HEK293 (cell line): ENCODE measurements around the gene WHRN.

ENCODE experiments used
- CTCF ChIP-seq: fragments of 450-650 bp; formaldehyde crosslinking; IDR thresholded peaks from 2 replicates; pipeline ENCODE4 v1.5.1; 2016; ENCODE audit warnings: missing biosample characterization, missing genetic modification characterization
- KLF8 ChIP-seq: fragments of 450-650 bp; formaldehyde crosslinking; IDR thresholded peaks from 2 replicates; pipeline ENCODE4 v1.5.1; 2016; ENCODE audit warnings: missing biosample characterization, missing genetic modification characterization
- REST ChIP-seq: fragments of 450-650 bp; formaldehyde crosslinking; IDR thresholded peaks from 2 replicates; pipeline ENCODE4 v1.5.1; 2016; ENCODE audit warnings: missing biosample characterization, missing genetic modification characterization
- ZBTB1 ChIP-seq: fragments of 450-650 bp; formaldehyde crosslinking; IDR thresholded peaks from 2 replicates; pipeline ENCODE4 v1.5.1; 2016; ENCODE audit warnings: missing biosample characterization, missing genetic modification characterization
- ZNF10 ChIP-seq: fragments of 450-650 bp; formaldehyde crosslinking; IDR thresholded peaks from 2 replicates; pipeline ENCODE4 v1.5.1; 2017; ENCODE audit warnings: missing biosample characterization, missing genetic modification characterization
- ZNF777 ChIP-seq: fragments of 450-650 bp; formaldehyde crosslinking; IDR thresholded peaks from 2 replicates; pipeline ENCODE4 v1.5.1; 2017; ENCODE audit warnings: missing biosample characterization, missing genetic modification characterization, borderline replicate concordance
- TF ChIP-seq, protein P1 (sequence below): fragments of 450-650 bp; formaldehyde crosslinking; IDR thresholded peaks from 2 replicates; pipeline ENCODE4 v1.5.1; 2016; ENCODE audit warnings: missing biosample characterization, missing genetic modification characterization, low read depth
- TF ChIP-seq, protein P2 (sequence below): fragments of 450-650 bp; formaldehyde crosslinking; IDR thresholded peaks from 2 replicates; pipeline ENCODE4 v1.5.1; 2016; ENCODE audit warnings: missing biosample characterization, missing genetic modification characterization

GRCh38 chr9:114494776-114495569 lies 10.3 kb downstream of the WHRN start:
- TF ChIP-seq KLF8 (tag by site-specific recombination) (no peak), ZNF777 (no peak), ZNF10 (tag by site-specific recombination) (no peak), REST (tag by site-specific recombination) (no peak), ZBTB1 (tag by site-specific recombination) (no peak), CTCF (tag by site-specific recombination) (no peak)
- TF ChIP-seq, protein P1, sequence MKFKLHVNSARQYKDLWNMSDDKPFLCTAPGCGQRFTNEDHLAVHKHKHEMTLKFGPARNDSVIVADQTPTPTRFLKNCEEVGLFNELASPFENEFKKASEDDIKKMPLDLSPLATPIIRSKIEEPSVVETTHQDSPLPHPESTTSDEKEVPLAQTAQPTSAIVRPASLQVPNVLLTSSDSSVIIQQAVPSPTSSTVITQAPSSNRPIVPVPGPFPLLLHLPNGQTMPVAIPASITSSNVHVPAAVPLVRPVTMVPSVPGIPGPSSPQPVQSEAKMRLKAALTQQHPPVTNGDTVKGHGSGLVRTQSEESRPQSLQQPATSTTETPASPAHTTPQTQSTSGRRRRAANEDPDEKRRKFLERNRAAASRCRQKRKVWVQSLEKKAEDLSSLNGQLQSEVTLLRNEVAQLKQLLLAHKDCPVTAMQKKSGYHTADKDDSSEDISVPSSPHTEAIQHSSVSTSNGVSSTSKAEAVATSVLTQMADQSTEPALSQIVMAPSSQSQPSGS (tag by site-specific recombination), result no peak
- TF ChIP-seq, protein P2, sequence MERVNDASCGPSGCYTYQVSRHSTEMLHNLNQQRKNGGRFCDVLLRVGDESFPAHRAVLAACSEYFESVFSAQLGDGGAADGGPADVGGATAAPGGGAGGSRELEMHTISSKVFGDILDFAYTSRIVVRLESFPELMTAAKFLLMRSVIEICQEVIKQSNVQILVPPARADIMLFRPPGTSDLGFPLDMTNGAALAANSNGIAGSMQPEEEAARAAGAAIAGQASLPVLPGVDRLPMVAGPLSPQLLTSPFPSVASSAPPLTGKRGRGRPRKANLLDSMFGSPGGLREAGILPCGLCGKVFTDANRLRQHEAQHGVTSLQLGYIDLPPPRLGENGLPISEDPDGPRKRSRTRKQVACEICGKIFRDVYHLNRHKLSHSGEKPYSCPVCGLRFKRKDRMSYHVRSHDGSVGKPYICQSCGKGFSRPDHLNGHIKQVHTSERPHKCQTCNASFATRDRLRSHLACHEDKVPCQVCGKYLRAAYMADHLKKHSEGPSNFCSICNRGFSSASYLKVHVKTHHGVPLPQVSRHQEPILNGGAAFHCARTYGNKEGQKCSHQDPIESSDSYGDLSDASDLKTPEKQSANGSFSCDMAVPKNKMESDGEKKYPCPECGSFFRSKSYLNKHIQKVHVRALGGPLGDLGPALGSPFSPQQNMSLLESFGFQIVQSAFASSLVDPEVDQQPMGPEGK, result no peak
